Cardiac muscle cell (in vitro differentiated cells and primary cell): Measurements from ENCODE around the gene GLP2R. TPM values are rescaled to one million over a fixed set of nuclear protein-coding genes. Genes with fewer than 3 reads are reported as not detected.

Source experiments
- DNase-seq, 2 donors: peaks; one replicate each; pipeline versions ENCODE4 v3.0.0 to v3.0.0-alpha.2; 2010 to 2017; ENCODE audit warnings: low read depth in 1 of 2, low spot score in 1 of 2
- H3K27ac ChIP-seq: fragments of 200-600 bp; sonication (generic); 2 replicates; pipeline ENCODE4 v1.5.1; 2016
- H3K27me3 ChIP-seq: fragments of 200-600 bp; sonication (generic); 2 replicates; pipeline ENCODE4 v1.6.0; 2016; ENCODE audit warnings: control low read depth
- H3K36me3 ChIP-seq: fragments of 200-600 bp; sonication (generic); 2 replicates; pipeline ENCODE4 v1.5.1; 2016; ENCODE audit warnings: control low read depth
- H3K4me1 ChIP-seq: fragments of 200-600 bp; sonication (generic); 2 replicates; pipeline ENCODE4 v1.8.1; 2017; ENCODE audit warnings: low read depth, mild to moderate bottlenecking, mixed run types
- H3K4me3 ChIP-seq: fragments of 200-600 bp; sonication (generic); 2 replicates; pipeline ENCODE4 v1.5.1; 2016; ENCODE audit warnings: mild to moderate bottlenecking
- H3K9me3 ChIP-seq: fragments of 200-600 bp; sonication (generic); 2 replicates; pipeline ENCODE4 v1.5.1; 2017; ENCODE audit warnings: low read depth, mild to moderate bottlenecking, control low read depth
- CTCF ChIP-seq: IDR thresholded peaks from 2 replicates; pipeline ENCODE4 v1.5.1; 2012; ENCODE audit warnings: low read depth, mild to moderate bottlenecking, low read length
- polyA plus RNA-seq: library from polyadenylated mRNA; unstranded; fragments of >200 nt; fragmentation: Nextera tagmentation; extraction: Ambion mirVana; gene quantifications from 2 replicates; pipeline ENCODE4 v1.2.1, GENCODE V29; 2016
- total RNA-seq: library from RNA; depleted of rRNA; stranded (reverse); fragments of >200 nt; gene quantifications from 2 replicates; pipeline ENCODE4 v1.2.3, GENCODE V29; 2016

The GLP2R gene
- total and polyA plus RNA-seq, 2 experiments from 2014 or later = 0.06 TPM; not detected in 1

GRCh38 chr17:9821921-9822320 lies 3.8 kb upstream of the GLP2R start, which contains the start of gene GSG1L2:
TSS of gene GSG1L2 (minus strand) at chr17:9822079. CDS start at chr17:9822071, 8 bp downstream.
- H3K27me3 ChIP-seq = no peaks in the 10 kb centered on the region
- no peak within 1 kb of the TSS for H3K27ac ChIP-seq
- no peak within 1 kb of the TSS for H3K4me3 ChIP-seq
- DNase-seq = no peak
- H3K4me1 ChIP-seq = no peaks in the 10 kb centered on the region
- H3K9me3 ChIP-seq = no peaks in the 10 kb centered on the region
- no peaks in the 10 kb centered on the region for H3K36me3 ChIP-seq
- TF ChIP-seq CTCF = no peak

GRCh38 chr17:9824094-9824493 lies 1.6 kb upstream of the GLP2R start:
- Histone ChIP-seq H3K4me3 (no peak overlapping the region), H3K36me3 (no peaks in the 10 kb centered on the region), H3K27me3 (no peaks in the 10 kb centered on the region), H3K9me3 (no peaks in the 10 kb centered on the region), H3K4me1 (no peaks in the 10 kb centered on the region), H3K27ac (no peak overlapping the region)
- no peak for DNase-seq
- TF ChIP-seq CTCF = peak; percentile 9

GRCh38 chr17:9824797-9825338 lies 856 bp upstream of the GLP2R start:
- no peak overlapping the region for H3K4me3 ChIP-seq
- H3K27me3 ChIP-seq = no peaks in the 10 kb centered on the region
- TF ChIP-seq CTCF = no peak
- H3K9me3 ChIP-seq = no peaks in the 10 kb centered on the region
- no peaks in the 10 kb centered on the region for H3K36me3 ChIP-seq
- no peak for DNase-seq
- no peak overlapping the region for H3K27ac ChIP-seq
- H3K4me1 ChIP-seq = no peaks in the 10 kb centered on the region

- H3K36me3 ChIP-seq = no peaks in the 10 kb centered on the region
- H3K4me1 ChIP-seq = no peaks in the 10 kb centered on the region
- no peaks in the 10 kb centered on the region for H3K9me3 ChIP-seq
- no peak overlapping the region for H3K4me3 ChIP-seq
- no peak for TF ChIP-seq CTCF
- peak in 1 of 2 donors; percentile 66 for DNase-seq
- no peak overlapping the region for H3K27ac ChIP-seq
- no peaks in the 10 kb centered on the region for H3K27me3 ChIP-seq
Measured at GRCh38 chr17:9828296-9829295, 2.9 kb downstream of the GLP2R start.

- H3K27me3 ChIP-seq = no peaks in the 10 kb centered on the region
- H3K27ac ChIP-seq = no peak overlapping the region
- no peak overlapping the region for H3K4me3 ChIP-seq
- no peak for DNase-seq
- H3K4me1 ChIP-seq = no peaks in the 10 kb centered on the region
- no peaks in the 10 kb centered on the region for H3K36me3 ChIP-seq
- H3K9me3 ChIP-seq = no peaks in the 10 kb centered on the region
- no peak for TF ChIP-seq CTCF
Measured at GRCh38 chr17:9829343-9829742, 3.6 kb downstream of the GLP2R start.
